LNCaP clone FGC (cell line): ENCODE measurements around the gene CAPS2.

ENCODE experiments used
- DNase-seq: peaks from one replicate; pipeline ENCODE4 v3.0.0-alpha.2; 2011; ENCODE audit warnings: low read depth
- H3K4me3 ChIP-seq: 2 replicates; pipeline ENCODE4 v1.5.1; 2011; ENCODE audit warnings: mild to moderate bottlenecking, low read depth, low read length, control low read depth
- CTCF ChIP-seq: IDR thresholded peaks from 2 replicates; pipeline ENCODE4 v1.5.1; 2012; ENCODE audit warnings: mild to moderate bottlenecking; ENCODE audit not compliant: control insufficient read depth, insufficient read depth; ENCODE audit errors: extremely low read depth

Gene CAPS2

DNA sequence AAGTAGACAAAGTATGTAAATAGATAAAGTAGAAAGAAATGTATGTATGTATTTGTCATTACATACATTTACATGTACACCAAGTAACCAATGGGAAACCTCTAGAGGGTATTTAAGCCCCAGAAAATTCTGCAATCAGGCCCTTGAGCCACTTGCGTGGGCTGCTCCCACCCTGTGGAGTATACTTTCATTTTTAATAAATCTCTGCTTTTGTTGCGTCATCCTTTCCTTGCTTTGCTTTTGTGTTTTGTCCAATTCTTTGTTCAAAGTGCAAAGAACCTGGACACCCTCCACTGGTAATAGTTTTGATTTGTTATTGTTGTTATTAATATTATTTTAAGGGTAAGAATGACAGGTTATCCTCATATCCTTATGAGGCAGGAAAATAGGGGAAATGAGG, 21.8 kb downstream of the CAPS2 start:
- DNase-seq: no peak
- TF ChIP-seq CTCF: no peak
- no peak overlapping the region for H3K4me3 ChIP-seq

GRCh38 chr12:75305412-75306332, 24.5 kb downstream of the CAPS2 start:
- no peak for DNase-seq
- TF ChIP-seq CTCF: no peak

GRCh38 chr12:75302781-75303180, 27.3 kb downstream of the CAPS2 start:
- TF ChIP-seq CTCF: no peak
- no peak for DNase-seq
- no peak overlapping the region for H3K4me3 ChIP-seq

More at GRCh38 chr12:75305412-75306332, 24.5 kb downstream of the CAPS2 start:
- H3K4me3 ChIP-seq: no peak overlapping the region

DNA sequence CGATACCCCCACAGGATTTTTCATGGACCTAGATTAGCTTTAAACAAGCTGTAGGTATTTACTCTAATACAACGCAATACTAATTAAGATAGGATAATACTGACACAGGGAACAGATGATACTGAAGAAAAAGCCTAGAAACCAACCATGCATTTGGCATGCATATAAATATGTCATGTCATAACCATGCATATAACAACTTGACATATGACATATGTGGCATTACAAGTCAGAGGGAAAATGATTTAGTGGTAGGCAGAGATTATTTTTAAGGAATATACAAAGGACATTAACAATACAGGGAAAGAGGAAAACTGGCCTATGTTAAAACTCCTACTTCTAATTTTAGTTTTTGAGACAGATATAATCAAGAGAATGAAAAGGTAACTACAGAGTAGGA, 27.9 kb downstream of the CAPS2 start:
- no peak for DNase-seq
- TF ChIP-seq CTCF: no peak
- no peak overlapping the region for H3K4me3 ChIP-seq

DNA sequence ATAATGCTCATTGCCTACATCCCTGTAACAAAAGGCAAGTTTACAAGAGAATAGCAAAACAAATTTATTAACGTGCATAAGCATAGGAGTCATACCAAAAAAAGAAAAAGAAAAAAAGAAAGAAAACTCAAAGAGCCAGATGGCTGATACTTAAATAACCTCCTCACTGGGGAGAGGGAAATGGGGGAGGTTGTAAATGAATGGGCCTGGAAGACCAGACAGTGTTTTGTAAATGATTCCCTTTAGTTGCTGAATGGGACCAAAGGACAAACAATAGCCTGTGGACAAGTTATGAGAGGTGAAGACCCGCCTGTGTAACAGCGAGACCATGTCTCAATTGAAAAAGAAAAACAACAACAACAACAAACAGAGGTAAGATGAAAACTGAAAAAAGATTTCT, 35.3 kb downstream of the CAPS2 start:
- no peak for TF ChIP-seq CTCF
- DNase-seq: no peak
- no peak overlapping the region for H3K4me3 ChIP-seq

GRCh38 chr12:75294336-75294735, 35.8 kb downstream of the CAPS2 start:
- no peak for TF ChIP-seq CTCF
- no peak overlapping the region for H3K4me3 ChIP-seq
- no peak for DNase-seq

GRCh38 chr12:75291014-75291413, 39.1 kb downstream of the CAPS2 start:
- DNase-seq: no peak
- no peak for TF ChIP-seq CTCF
- no peak overlapping the region for H3K4me3 ChIP-seq
